ENCODE results near the gene ATIC.

ATIC gene

GRCh38 chr2:215397632-215398341 lies 85.9 kb downstream of the ATIC start:
- no peak for TF ChIP-seq ZNF8 (CRISPR knock-in tag; IDR thresholded peaks at IDR 0.05)
- TF ChIP-seq TOX (CRISPR knock-in tag; IDR thresholded peaks at IDR 0.05; ENCODE audit: borderline replicate concordance): no peak
- ATAC-seq: peak; percentile 25; the same call in 1 of the 3 replicates

- no peak for ATAC-seq
- TF ChIP-seq ZFP3 (CRISPR knock-in tag; IDR thresholded peaks at IDR 0.05) (no peak), ESRRG (CRISPR knock-in tag; IDR thresholded peaks at IDR 0.05) (no peak), ISL1 (CRISPR knock-in tag; IDR thresholded peaks at IDR 0.05) (no peak), CSDC2 (CRISPR knock-in tag; IDR thresholded peaks at IDR 0.05) (no peak), BACH2 (CRISPR knock-in tag; IDR thresholded peaks at IDR 0.05; ENCODE audit: borderline replicate concordance) (no peak), PATZ1 (CRISPR knock-in tag; IDR thresholded peaks at IDR 0.05; ENCODE audit: borderline replicate concordance) (no peak)
Observed at GRCh38 chr2:215399067-215399716, 87.3 kb downstream of the ATIC start.

Data from SK-N-SH treated with all-trans-retinoic acid at 6 μM for 48 hours (cell line).